DOHH2 (cell line): ENCODE measurements around the gene ZRSR2.
"Not testable (repeated sequence)": the region's sequence is repeated elsewhere in the genome, so short reads cannot be mapped to it uniquely, and the experiment has no call there.

Source experiments
- H3F3A ChIP-seq: fragments of 200-600 bp; sonication (generic), shearing (Covaris generic); 2 replicates; pipeline ENCODE4 v1.6.0; 2016; ENCODE audit warnings: antibody characterized with exemption, mild to moderate bottlenecking; ENCODE audit not compliant: control insufficient read depth, insufficient read depth
- H3K27ac ChIP-seq: fragments of 200-600 bp; sonication (generic); 2 replicates; pipeline ENCODE4 v1.5.1; 2014; ENCODE audit warnings: low read depth, mild to moderate bottlenecking, low read length, moderate library complexity
- H3K27me3 ChIP-seq: fragments of 200-600 bp; sonication (generic); 2 replicates; pipeline ENCODE4 v1.6.1; 2014; ENCODE audit warnings: mild to moderate bottlenecking, low read length, mixed read lengths; ENCODE audit not compliant: control insufficient read depth
- H3K36me3 ChIP-seq: fragments of 200-600 bp; sonication (generic); 2 replicates; pipeline ENCODE4 v1.6.1; 2014; ENCODE audit warnings: mild to moderate bottlenecking, low read length, moderate library complexity, mixed read lengths; ENCODE audit not compliant: control insufficient read depth
- H3K4me1 ChIP-seq: fragments of 200-600 bp; sonication (generic); 2 replicates; pipeline ENCODE4 v1.6.1; 2014; ENCODE audit warnings: mild to moderate bottlenecking, low read length, mixed read lengths; ENCODE audit not compliant: control insufficient read depth
- H3K4me2 ChIP-seq: fragments of 200-600 bp; sonication (generic); 2 replicates; pipeline ENCODE4 v1.6.0; 2014; ENCODE audit warnings: mild to moderate bottlenecking, low read length, moderate library complexity
- H3K4me3 ChIP-seq: fragments of 200-600 bp; sonication (generic); 2 replicates; pipeline ENCODE4 v1.5.1; 2014; ENCODE audit warnings: mild to moderate bottlenecking, low read length, mixed read lengths
- H3K79me2 ChIP-seq: fragments of 200-600 bp; sonication (generic); 2 replicates; pipeline ENCODE4 v1.6.1; 2014; ENCODE audit warnings: mild to moderate bottlenecking, low read length, mixed read lengths; ENCODE audit not compliant: control insufficient read depth
- H3K9me2 ChIP-seq: fragments of 200-600 bp; sonication (generic); replicated peaks from 2 replicates; pipeline ENCODE4 v1.6.1; 2014; ENCODE audit warnings: mild to moderate bottlenecking, low read length, mixed read lengths; ENCODE audit not compliant: control insufficient read depth
- H3K9me3 ChIP-seq: fragments of 200-600 bp; sonication (generic); 2 replicates; pipeline ENCODE4 v1.6.1; 2014; ENCODE audit warnings: antibody characterized with exemption, low read length, mixed read lengths; ENCODE audit not compliant: control insufficient read depth, insufficient read depth
- H4K20me1 ChIP-seq: fragments of 200-600 bp; sonication (generic); 2 replicates; pipeline ENCODE4 v1.6.0; 2014; ENCODE audit warnings: low read depth, mild to moderate bottlenecking, antibody characterized with exemption, low read length, moderate library complexity; ENCODE audit not compliant: control insufficient read depth, insufficient read depth
- CTCF ChIP-seq: fragments of 200-600 bp; sonication (generic); IDR thresholded peaks from one replicate; pipeline ENCODE4 v1.5.1; 2014; ENCODE audit warnings: antibody characterized with exemption, mild to moderate bottlenecking, low read depth, low read length; ENCODE audit not compliant: poor library complexity, severe bottlenecking
- EZH2phosphoT487 ChIP-seq: fragments of 200-600 bp; sonication (generic); IDR thresholded peaks from 2 replicates; pipeline ENCODE4 v1.6.1; 2017; ENCODE audit warnings: borderline replicate concordance, mild to moderate bottlenecking, antibody characterized with exemption, low read length, moderate library complexity, mixed read lengths

ZRSR2 gene

DNA sequence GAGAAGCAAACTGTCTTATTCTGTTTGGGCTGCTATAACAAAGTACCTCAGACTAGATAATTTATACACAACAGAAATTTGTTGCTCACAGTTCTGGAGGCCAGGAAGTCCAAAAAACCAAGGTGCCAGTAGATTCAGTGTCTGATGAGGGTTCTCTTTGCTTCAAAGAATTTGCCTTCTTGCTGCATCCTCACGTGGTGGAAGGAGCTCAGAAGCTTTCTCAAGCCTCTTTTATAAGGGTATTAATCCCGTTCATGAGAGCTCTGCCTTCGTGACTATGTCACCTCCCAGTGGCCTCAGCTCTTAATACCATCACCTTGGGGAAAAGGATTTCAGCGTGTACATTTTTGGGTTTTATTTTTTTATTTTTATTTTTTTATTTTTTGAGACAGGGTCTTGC lies 32.1 kb upstream of the ZRSR2 start:
- H3K36me3 ChIP-seq, result no peaks in the 10 kb centered on the region
- TF ChIP-seq CTCF, result no peak
- TF ChIP-seq EZH2phosphoT487, result no peak
- no peaks in the 10 kb centered on the region for H3K79me2 ChIP-seq
- no peaks in the 10 kb centered on the region for H3K27me3 ChIP-seq
- no peak overlapping the region for H3K4me2 ChIP-seq
- no peaks in the 10 kb centered on the region for H3K9me3 ChIP-seq
- H4K20me1 ChIP-seq, result no peaks in the 10 kb centered on the region
- H3K4me3 ChIP-seq, result no peak overlapping the region
- H3K27ac ChIP-seq, result no peak overlapping the region
- H3F3A ChIP-seq, result no peaks in the 10 kb centered on the region
- no peaks in the 10 kb centered on the region for H3K9me2 ChIP-seq
- H3K4me1 ChIP-seq, result no peaks in the 10 kb centered on the region

DNA sequence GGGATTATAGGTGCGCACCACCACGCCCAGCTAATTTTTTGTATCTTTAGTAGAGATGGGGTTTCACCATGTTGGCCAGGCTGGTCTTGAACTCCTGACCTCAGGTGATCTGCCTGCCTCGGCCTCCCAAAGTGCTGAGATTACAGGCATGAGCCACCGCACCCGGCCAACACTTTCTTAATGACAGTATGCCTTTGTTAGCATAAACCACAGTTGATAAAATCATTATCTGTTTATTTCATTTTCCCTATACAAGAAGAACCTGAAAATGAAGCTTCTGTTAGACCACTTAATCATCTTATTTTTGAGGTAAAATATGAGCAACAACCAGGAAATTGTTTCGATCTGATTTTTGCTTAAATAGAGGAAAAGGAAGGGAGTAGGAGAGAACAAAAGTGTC lies 30.4 kb upstream of the ZRSR2 start:
- H3K4me3 ChIP-seq, H3K79me2 ChIP-seq, H3K27me3 ChIP-seq: not testable (repeated sequence)

DNA sequence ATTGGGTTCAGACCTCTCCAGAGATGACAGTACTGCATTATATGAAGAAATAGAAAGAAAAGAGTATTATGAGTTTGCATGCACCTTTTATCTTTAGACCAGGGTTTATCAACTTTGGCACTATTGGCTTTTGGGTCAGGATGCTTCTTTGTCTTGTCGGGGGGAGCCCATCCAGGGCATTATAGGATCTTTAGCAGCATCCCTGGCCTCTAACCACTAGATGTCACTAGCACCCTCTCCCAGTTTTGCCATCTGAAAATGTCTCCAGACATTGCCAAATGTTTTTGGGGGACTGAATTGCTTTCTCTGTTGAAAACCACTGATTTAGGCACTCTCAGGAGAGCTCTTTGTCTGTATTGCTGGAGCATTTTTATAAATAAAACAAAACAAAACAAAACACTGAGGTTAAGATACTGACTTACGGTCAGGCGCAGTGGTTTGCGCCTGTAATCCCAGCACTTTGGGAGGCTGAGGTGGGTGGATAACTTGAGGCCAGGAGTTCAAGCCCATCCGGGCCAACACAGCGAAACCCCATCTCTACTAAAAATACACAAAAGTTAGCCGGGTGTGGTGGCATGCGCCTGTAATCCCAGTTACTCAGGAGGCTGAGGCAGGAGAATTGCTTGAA lies 28.6 kb upstream of the ZRSR2 start:
- Histone ChIP-seq H3K4me1 (no peaks in the 10 kb centered on the region), H3K4me2 (no peak overlapping the region), H3K36me3 (no peaks in the 10 kb centered on the region), H3K4me3 (no peak overlapping the region), H3F3A (no peaks in the 10 kb centered on the region), H3K27me3 (no peaks in the 10 kb centered on the region), H3K9me2 (no peaks in the 10 kb centered on the region), H3K27ac (no peak overlapping the region), H3K9me3 (no peaks in the 10 kb centered on the region), H3K79me2 (no peaks in the 10 kb centered on the region), H4K20me1 (no peaks in the 10 kb centered on the region)
- TF ChIP-seq CTCF (peak; percentile 58), EZH2phosphoT487 (no peak)

More for the DNA sequence above, 30.4 kb upstream of the ZRSR2 start:
- not testable (repeated sequence) for H3K27ac ChIP-seq, H3K9me3 ChIP-seq, H3K4me2 ChIP-seq, H3K4me1 ChIP-seq, H3F3A ChIP-seq, H3K36me3 ChIP-seq, H3K9me2 ChIP-seq, H4K20me1 ChIP-seq

GRCh38 chrX:15769300-15769954 lies 20.9 kb upstream of the ZRSR2 start:
- Histone ChIP-seq H3K27me3 (no peaks in the 10 kb centered on the region), H3K79me2 (no peaks in the 10 kb centered on the region), H3K9me2 (no peaks in the 10 kb centered on the region), H3K4me3 (no peak overlapping the region), H4K20me1 (no peaks in the 10 kb centered on the region), H3K4me1 (no peaks in the 10 kb centered on the region), H3K9me3 (no peaks in the 10 kb centered on the region), H3K4me2 (no peak overlapping the region), H3K27ac (no peak overlapping the region), H3F3A (no peaks in the 10 kb centered on the region), H3K36me3 (no peaks in the 10 kb centered on the region)
- TF ChIP-seq EZH2phosphoT487 (no peak), CTCF (no peak)
